ENCODE measurements around the gene SLC39A9.

DNA sequence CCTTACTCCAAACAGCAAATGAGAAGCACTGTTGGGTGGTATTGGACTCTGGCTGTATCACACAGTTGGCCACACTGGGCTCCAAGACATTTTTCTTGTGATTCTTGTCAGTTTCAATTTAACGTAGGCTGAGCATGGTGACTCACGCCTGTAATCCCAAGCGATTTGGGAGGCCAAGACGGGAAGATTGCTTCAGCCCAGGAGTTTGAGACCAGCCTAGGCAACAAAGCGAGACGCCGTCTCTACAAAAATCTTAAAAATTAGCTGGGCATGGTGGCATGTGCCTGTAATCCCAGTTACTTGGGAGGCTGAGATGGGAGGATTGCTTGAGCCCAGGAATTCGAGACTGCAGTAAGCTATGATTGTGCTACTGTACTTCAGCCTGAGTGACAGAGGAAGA, 50.7 kb downstream of the SLC39A9 start:
- TF ChIP-seq CTCF (IDR thresholded peaks at IDR 0.05) (no peak), HOXB5 (CRISPR knock-in tag; IDR thresholded peaks at IDR 0.05) (no peak), MAFK (IDR thresholded peaks at IDR 0.05; ENCODE audit: partially characterized antibody) (no peak), ZSCAN20 (CRISPR knock-in tag; IDR thresholded peaks at IDR 0.05) (no peak), REST (IDR thresholded peaks at IDR 0.05) (no peak), JUNB (IDR thresholded peaks at IDR 0.05) (no peak), EP300 (IDR thresholded peaks at IDR 0.05) (no peak), ZFP36 (IDR thresholded peaks at IDR 0.05; ENCODE audit: borderline replicate concordance, partially characterized antibody) (no peak), TP53 (CRISPR knock-in tag; IDR thresholded peaks at IDR 0.05) (no peak), POLR2A (IDR thresholded peaks at IDR 0.05; ENCODE audit: low read length) (no peak), KDM1A (IDR thresholded peaks at IDR 0.05; ENCODE audit: low read depth) (no peak)
- TF ChIP-seq, protein P1, sequence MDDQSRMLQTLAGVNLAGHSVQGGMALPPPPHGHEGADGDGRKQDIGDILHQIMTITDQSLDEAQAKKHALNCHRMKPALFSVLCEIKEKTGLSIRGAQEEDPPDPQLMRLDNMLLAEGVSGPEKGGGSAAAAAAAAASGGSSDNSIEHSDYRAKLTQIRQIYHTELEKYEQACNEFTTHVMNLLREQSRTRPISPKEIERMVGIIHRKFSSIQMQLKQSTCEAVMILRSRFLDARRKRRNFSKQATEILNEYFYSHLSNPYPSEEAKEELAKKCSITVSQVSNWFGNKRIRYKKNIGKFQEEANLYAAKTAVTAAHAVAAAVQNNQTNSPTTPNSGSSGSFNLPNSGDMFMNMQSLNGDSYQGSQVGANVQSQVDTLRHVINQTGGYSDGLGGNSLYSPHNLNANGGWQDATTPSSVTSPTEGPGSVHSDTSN (IDR thresholded peaks at IDR 0.05) = no peak
- TF ChIP-seq, protein P2, sequence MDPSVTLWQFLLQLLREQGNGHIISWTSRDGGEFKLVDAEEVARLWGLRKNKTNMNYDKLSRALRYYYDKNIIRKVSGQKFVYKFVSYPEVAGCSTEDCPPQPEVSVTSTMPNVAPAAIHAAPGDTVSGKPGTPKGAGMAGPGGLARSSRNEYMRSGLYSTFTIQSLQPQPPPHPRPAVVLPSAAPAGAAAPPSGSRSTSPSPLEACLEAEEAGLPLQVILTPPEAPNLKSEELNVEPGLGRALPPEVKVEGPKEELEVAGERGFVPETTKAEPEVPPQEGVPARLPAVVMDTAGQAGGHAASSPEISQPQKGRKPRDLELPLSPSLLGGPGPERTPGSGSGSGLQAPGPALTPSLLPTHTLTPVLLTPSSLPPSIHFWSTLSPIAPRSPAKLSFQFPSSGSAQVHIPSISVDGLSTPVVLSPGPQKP (IDR thresholded peaks at IDR 0.05; ENCODE audit: low read depth, low read length) = no peak
